IPS-18a (cell line): ENCODE results near the gene FAM163B.
"Not testable (repeated sequence)": the region's sequence is repeated elsewhere in the genome, so short reads cannot be mapped to it uniquely, and the experiment has no call there.

ENCODE experiments used
- H3K27ac ChIP-seq: one replicate; pipeline ENCODE4 v1.5.1; 2013; ENCODE audit warnings: low read length
- H3K27me3 ChIP-seq: one replicate; pipeline ENCODE4 v1.6.1; 2013; ENCODE audit warnings: mild to moderate bottlenecking, low read length; ENCODE audit not compliant: control insufficient read depth, insufficient read depth
- H3K36me3 ChIP-seq: one replicate; pipeline ENCODE4 v1.6.1; 2013; ENCODE audit warnings: low read depth, low read length; ENCODE audit not compliant: control insufficient read depth
- H3K4me1 ChIP-seq: one replicate; pipeline ENCODE4 v1.6.1; 2013; ENCODE audit warnings: low read depth, low read length; ENCODE audit not compliant: control insufficient read depth
- H3K4me3 ChIP-seq: one replicate; pipeline ENCODE4 v1.5.1; 2013; ENCODE audit warnings: low read length
- H3K9ac ChIP-seq: one replicate; pipeline ENCODE4 v1.6.1; 2013; ENCODE audit warnings: mild to moderate bottlenecking, low read length, moderate library complexity
- H3K9me3 ChIP-seq: one replicate; pipeline ENCODE4 v1.6.1; 2013; ENCODE audit warnings: low read depth, low read length; ENCODE audit not compliant: control insufficient read depth

Gene FAM163B

GRCh38 chr9:133566817-133567216, 42.4 kb downstream of the FAM163B start:
- Histone ChIP-seq H3K27me3 (no peaks in the 10 kb centered on the region), H3K4me1 (no peaks in the 10 kb centered on the region), H3K4me3 (no peak overlapping the region), H3K9me3 (no peaks in the 10 kb centered on the region), H3K36me3 (no peaks in the 10 kb centered on the region), H3K9ac (no peak overlapping the region), H3K27ac (no peak overlapping the region)

DNA sequence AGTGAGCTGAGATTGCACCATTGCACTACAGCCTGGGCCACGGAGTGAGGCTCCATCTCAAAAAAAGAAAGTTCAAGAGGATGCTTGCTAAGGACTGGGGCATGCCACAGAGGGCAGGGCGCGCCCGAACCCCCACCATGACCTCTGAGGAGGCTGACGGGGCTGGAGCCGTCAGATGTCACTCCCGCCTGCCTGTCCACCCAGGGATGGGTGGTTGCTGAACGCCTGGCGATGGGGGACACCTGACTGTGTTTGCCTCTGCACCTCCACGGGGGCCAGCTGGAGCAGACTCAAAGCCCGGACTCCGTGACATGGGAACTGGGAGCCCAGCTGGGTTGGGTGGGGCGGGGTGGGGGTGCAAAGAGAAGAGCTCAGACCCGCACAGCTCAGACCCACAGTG, 42.8 kb downstream of the FAM163B start:
- no peaks in the 10 kb centered on the region for H3K36me3 ChIP-seq
- H3K27ac ChIP-seq, result no peak overlapping the region
- no peaks in the 10 kb centered on the region for H3K4me1 ChIP-seq
- no peaks in the 10 kb centered on the region for H3K27me3 ChIP-seq
- no peaks in the 10 kb centered on the region for H3K9me3 ChIP-seq
- no peak overlapping the region for H3K4me3 ChIP-seq
- no peak overlapping the region for H3K9ac ChIP-seq

GRCh38 chr9:133564451-133565116, 44.6 kb downstream of the FAM163B start:
- Histone ChIP-seq H3K4me1 (no peaks in the 10 kb centered on the region), H3K9ac (no peak overlapping the region), H3K9me3 (no peaks in the 10 kb centered on the region), H3K36me3 (no peaks in the 10 kb centered on the region), H3K4me3 (no peak overlapping the region), H3K27ac (no peak overlapping the region), H3K27me3 (no peaks in the 10 kb centered on the region)

DNA sequence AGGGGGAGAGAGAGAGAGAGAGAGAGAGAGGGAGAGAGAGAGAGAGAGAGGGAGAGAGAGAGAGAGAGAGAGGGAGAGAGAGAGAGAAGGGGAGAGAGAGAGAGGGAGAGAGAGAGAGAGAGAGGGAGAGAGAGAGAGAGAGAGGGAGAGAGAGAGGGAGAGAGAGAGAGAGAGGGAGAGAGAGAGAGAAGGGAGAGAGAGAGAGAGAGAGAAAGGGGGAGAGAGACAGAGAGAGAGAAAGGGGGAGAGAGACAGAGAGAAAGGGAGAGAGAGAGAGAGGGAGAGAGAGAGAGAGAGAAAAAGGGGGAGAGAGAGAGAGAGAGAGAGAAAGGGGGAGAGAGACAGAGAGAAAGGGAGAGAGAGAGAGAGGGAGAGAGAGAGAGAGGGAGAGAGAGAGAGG, 45.4 kb downstream of the FAM163B start:
- not testable (repeated sequence) for H3K36me3 ChIP-seq, H3K27me3 ChIP-seq, H3K27ac ChIP-seq, H3K4me3 ChIP-seq, H3K9ac ChIP-seq, H3K4me1 ChIP-seq, H3K9me3 ChIP-seq

DNA sequence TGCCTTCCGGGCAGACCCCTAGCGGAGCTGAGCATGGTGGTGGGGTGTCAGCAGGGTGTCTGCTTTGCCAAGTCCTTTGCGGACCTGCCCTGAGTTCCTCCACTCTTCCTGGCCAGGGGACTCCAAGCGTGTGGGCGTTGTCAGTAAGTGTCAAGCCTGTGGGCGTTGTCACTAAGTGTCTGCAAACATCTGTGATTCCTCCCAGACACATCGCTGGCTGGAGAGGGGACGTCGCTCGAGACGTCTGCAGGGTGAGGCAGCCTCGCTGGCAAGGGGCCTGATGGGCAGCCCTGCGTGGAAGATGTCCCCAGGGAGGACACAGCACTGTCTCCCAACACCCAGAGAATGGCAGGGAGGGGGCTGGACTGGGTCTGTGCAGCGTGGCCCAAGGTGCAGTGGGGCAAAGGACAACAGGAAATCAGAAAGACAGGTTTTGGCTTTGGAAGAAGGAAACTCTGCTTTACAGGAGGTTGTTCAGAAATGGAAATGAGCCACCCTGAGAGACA, 45.8 kb downstream of the FAM163B start:
- Histone ChIP-seq H3K9me3 (no peaks in the 10 kb centered on the region), H3K27me3 (no peaks in the 10 kb centered on the region), H3K9ac (no peak overlapping the region), H3K36me3 (no peaks in the 10 kb centered on the region), H3K4me3 (no peak overlapping the region), H3K27ac (no peak overlapping the region), H3K4me1 (peaks cover 8% of the 10 kb centered on the region)

- Histone ChIP-seq H3K4me1 (peaks cover 13% of the 10 kb centered on the region), H3K36me3 (no peaks in the 10 kb centered on the region), H3K27ac (no peak overlapping the region), H3K9me3 (no peaks in the 10 kb centered on the region), H3K9ac (no peak overlapping the region), H3K4me3 (no peak overlapping the region), H3K27me3 (no peaks in the 10 kb centered on the region)
Observed at GRCh38 chr9:133562611-133563290, 46.4 kb downstream of the FAM163B start.

- no peaks in the 10 kb centered on the region for H3K36me3 ChIP-seq
- H3K27me3 ChIP-seq, result no peaks in the 10 kb centered on the region
- H3K9ac ChIP-seq, result no peak overlapping the region
- no peaks in the 10 kb centered on the region for H3K9me3 ChIP-seq
- no peak overlapping the region for H3K27ac ChIP-seq
- H3K4me3 ChIP-seq, result no peak overlapping the region
- H3K4me1 ChIP-seq, result peaks cover 13% of the 10 kb centered on the region
Observed at GRCh38 chr9:133561976-133562554, 47.1 kb downstream of the FAM163B start.

DNA sequence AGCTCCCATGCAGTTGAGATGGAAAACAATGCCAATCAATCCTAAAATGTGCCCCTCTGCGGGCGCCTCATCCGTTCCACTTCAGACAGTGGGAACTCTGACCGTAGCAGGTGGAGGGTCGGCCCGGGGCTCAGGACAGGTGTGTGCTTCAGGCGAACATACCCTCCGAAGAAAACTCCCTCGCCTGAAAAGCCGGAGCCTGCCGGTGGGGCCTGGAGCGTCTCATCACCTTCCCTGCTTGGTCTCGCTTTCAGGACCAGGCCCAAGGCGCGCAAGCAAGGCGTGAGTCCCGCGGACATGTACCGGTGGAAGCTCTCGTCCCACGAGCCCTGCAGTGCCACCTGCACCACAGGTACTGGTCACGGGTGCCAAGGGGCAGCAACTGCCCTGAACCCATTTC, 48.2 kb downstream of the FAM163B start:
- no peaks in the 10 kb centered on the region for H3K36me3 ChIP-seq
- no peak overlapping the region for H3K9ac ChIP-seq
- no peaks in the 10 kb centered on the region for H3K9me3 ChIP-seq
- H3K27ac ChIP-seq, result no peak overlapping the region
- peaks cover 13% of the 10 kb centered on the region for H3K4me1 ChIP-seq
- no peak overlapping the region for H3K4me3 ChIP-seq
- H3K27me3 ChIP-seq, result no peaks in the 10 kb centered on the region

DNA sequence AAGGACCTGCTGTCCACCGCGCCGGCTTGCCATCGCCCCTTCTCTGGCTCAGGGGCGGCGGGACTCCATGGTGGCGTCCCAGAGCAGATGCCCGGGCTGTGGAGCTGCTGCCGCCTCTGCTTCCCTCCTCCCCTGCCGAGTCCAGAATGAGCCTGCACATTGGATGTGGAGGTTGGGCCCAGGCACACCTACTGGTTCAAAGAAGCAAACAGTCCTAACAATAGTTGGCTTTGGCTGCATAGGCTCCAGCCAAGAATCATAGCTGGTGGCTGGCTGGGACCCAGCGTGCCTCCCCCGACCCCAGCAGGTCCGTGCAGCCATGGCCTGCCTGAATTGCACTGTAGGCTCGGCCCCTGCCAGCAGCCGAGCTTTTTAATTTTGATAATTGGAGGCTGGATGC, 48.9 kb downstream of the FAM163B start:
- Histone ChIP-seq H3K36me3 (no peaks in the 10 kb centered on the region), H3K27me3 (no peaks in the 10 kb centered on the region), H3K4me1 (peaks cover 13% of the 10 kb centered on the region), H3K4me3 (no peak overlapping the region), H3K9ac (no peak overlapping the region), H3K27ac (no peak overlapping the region), H3K9me3 (no peaks in the 10 kb centered on the region)

- H3K9me3 ChIP-seq, result no peaks in the 10 kb centered on the region
- H3K4me3 ChIP-seq, result no peak overlapping the region
- H3K9ac ChIP-seq, result peak overlapping the region; percentile 59
- no peaks in the 10 kb centered on the region for H3K36me3 ChIP-seq
- H3K4me1 ChIP-seq, result peaks cover 13% of the 10 kb centered on the region
- no peaks in the 10 kb centered on the region for H3K27me3 ChIP-seq
- H3K27ac ChIP-seq, result peak overlapping the region; percentile 57
Observed at GRCh38 chr9:133558191-133559126, 50.7 kb downstream of the FAM163B start.

- H3K4me3 ChIP-seq, result no peak overlapping the region
- H3K4me1 ChIP-seq, result peaks cover 13% of the 10 kb centered on the region
- no peaks in the 10 kb centered on the region for H3K27me3 ChIP-seq
- no peaks in the 10 kb centered on the region for H3K9me3 ChIP-seq
- H3K9ac ChIP-seq, result no peak overlapping the region
- no peaks in the 10 kb centered on the region for H3K36me3 ChIP-seq
- no peak overlapping the region for H3K27ac ChIP-seq
Observed at GRCh38 chr9:133557581-133557980, 51.6 kb downstream of the FAM163B start.
